NB4 (cell line): ENCODE data around the gene SPTBN4.

Experiments used
- DNase-seq: peaks from one replicate; pipeline ENCODE4 v3.0.0; 2010; ENCODE audit warnings: low read depth
- H3K4me3 ChIP-seq: one replicate; pipeline ENCODE4 v1.5.1; 2011; ENCODE audit warnings: mild to moderate bottlenecking, low read depth, low read length, moderate library complexity
- MYC ChIP-seq: IDR thresholded peaks from 2 replicates; pipeline ENCODE4 v1.6.1; 2011; ENCODE audit warnings: low read depth, low read length
- POLR2A ChIP-seq: IDR thresholded peaks from 2 replicates; pipeline ENCODE4 v1.6.1; 2011; ENCODE audit warnings: mild to moderate bottlenecking; ENCODE audit not compliant: insufficient read length; ENCODE audit errors: extremely low read depth
- TF ChIP-seq, protein P1 (sequence below): IDR thresholded peaks from 2 replicates; pipeline ENCODE4 v1.6.1; 2011; ENCODE audit warnings: low read depth, low read length
- TF ChIP-seq, protein P2 (sequence below): IDR thresholded peaks from one replicate; pipeline ENCODE4 v1.5.1; 2012; ENCODE audit warnings: low read depth, low read length

SPTBN4 gene

DNA sequence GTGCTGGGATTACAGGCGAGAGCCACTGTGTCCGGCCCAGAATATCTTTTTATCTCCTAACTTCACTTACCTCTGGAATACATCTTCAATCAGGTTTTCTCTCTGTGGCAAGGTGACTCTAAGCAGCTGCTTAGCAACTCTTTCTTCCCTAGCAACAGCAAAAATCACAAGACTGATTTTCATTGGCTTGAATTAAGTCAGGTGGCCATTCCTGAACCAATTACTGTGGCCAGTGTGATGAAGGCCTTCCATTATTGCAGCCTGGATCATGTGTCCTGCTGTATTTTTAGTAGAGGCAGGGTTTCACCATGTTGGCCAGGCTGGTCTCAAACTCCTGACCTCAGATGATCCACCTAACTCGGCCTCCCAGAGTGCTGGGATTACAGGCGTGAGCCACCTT is 125.4 kb downstream of the SPTBN4 start:
- H3K4me3 ChIP-seq, result no peak overlapping the region
- peak; percentile 53 for DNase-seq
- TF ChIP-seq, protein P1, sequence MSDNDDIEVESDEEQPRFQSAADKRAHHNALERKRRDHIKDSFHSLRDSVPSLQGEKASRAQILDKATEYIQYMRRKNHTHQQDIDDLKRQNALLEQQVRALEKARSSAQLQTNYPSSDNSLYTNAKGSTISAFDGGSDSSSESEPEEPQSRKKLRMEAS, result no peak
- TF ChIP-seq MYC, result no peak
- TF ChIP-seq, protein P2, sequence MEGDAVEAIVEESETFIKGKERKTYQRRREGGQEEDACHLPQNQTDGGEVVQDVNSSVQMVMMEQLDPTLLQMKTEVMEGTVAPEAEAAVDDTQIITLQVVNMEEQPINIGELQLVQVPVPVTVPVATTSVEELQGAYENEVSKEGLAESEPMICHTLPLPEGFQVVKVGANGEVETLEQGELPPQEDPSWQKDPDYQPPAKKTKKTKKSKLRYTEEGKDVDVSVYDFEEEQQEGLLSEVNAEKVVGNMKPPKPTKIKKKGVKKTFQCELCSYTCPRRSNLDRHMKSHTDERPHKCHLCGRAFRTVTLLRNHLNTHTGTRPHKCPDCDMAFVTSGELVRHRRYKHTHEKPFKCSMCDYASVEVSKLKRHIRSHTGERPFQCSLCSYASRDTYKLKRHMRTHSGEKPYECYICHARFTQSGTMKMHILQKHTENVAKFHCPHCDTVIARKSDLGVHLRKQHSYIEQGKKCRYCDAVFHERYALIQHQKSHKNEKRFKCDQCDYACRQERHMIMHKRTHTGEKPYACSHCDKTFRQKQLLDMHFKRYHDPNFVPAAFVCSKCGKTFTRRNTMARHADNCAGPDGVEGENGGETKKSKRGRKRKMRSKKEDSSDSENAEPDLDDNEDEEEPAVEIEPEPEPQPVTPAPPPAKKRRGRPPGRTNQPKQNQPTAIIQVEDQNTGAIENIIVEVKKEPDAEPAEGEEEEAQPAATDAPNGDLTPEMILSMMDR, result no peak
- TF ChIP-seq POLR2A, result no peak

DNA sequence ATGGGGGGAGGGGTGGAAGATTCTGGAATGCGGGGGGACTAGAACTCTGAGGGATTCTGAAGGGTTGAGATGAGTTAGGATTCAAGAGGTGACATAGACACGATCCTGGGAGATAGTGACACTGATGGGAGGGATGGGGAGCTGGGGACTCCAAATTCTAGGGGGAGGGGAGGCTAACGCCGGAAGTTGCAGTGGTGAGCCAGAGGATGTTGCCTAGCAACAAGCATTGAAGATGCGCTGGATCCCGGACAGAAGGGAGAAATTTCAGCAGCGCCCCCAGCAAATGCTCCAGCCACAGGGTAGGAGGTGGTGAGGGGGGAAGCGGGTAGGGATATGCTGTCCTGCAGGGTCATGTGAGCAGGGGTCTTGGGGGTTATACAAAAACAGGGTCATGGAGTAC is 127.5 kb downstream of the SPTBN4 start:
- DNase-seq, result no peak

DNA sequence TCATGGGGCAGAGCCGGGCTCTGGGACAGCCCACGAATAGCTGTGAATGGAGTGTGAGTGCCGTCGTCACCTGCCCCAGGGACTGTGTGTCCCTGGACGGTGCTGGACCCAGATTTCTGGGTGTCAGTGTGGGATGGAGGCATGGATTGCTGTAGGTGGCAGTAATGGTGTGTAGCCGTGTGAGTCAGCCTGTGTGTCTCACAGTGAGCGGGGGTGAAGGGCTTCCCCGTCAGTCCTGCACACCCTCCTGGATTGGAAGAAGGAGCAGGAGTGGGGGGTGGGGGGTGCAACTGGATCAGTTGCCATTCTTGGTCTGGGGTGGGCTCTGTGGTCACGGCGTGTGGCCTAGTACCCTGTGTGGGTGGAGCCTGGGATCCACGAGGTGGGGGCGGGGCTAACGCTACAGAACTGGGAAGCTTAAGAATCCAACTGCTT is 127.9 kb downstream of the SPTBN4 start:
- TF ChIP-seq MYC (no peak), POLR2A (no peak)
- TF ChIP-seq, protein P1, result no peak
- TF ChIP-seq, protein P2, result no peak
- DNase-seq, result no peak
- H3K4me3 ChIP-seq, result no peak overlapping the region

More for the DNA sequence above, 127.5 kb downstream of the SPTBN4 start:
- TF ChIP-seq POLR2A (no peak), MYC (no peak)
- TF ChIP-seq, protein P2, result no peak
- TF ChIP-seq, protein P1, result no peak
- H3K4me3 ChIP-seq, result no peak overlapping the region

DNA sequence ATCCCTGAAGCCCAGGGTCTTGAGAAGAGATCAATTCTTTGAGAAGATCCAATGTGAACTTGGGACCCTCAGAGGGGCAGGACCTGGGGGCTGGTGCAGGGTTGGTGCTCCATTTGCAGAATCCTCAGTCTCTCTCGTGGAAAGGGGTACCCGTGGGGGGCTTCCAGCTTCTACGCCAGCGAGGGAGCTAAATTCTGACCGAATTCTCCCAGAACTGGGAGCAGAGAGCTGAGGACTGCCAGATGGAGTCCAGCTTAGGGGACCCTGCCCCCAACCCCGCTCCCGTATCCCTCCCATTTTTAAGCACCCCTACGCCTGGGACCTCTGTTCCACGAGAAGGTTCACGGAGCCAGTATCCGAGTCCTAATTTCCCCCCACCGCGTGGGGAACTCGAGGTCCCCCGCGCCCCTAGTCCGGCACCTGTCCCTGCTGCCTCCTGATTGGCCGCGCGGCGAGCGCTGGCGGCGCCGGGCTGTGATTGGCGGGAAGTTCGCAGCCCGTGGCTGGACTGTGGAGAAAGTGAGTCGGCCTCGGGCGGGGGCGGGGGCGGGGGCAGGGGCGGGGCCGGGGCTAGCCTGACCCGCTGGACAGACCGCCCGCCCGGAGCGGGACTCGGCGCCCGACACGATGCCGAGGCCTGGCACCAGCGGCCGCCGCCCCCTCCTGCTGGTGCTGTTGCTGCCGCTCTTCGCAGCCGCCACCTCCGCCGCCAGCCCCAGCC is 130.0 kb downstream of the SPTBN4 start:
- TF ChIP-seq, protein P2, result no peak
- TF ChIP-seq, protein P1, result no peak
- TF ChIP-seq POLR2A, result no peak
- TF ChIP-seq MYC, result no peak
- DNase-seq, result no peak
- H3K4me3 ChIP-seq, result no peak overlapping the region

DNA sequence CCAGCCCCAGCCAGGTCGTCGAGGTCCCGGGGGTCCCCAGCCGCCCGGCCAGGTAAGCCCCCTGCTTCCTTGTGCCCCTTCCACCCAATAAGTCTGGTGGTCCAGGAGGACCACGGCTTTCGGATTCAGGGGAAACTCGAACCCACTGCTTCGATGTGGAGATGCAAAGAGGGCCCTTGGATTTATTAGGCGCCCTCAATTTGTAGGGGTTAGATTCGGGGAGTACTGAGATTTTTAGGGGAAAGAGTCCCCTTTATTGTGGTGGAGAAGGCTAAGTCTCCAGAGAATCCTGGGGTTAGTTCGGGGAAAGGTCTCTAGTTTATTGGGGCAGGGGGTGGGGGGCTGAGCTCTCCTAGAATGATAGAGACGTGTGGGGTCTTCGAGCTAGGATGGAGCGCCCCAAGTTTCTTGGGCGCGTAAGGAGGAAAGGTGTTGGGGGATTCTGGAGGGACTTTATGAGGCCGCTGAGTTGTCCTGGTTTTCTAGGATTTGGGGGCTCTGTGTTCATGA is 130.6 kb downstream of the SPTBN4 start:
- no peak for DNase-seq
- no peak overlapping the region for H3K4me3 ChIP-seq
- TF ChIP-seq POLR2A, result no peak
- TF ChIP-seq, protein P1, result no peak
- no peak for TF ChIP-seq MYC
- TF ChIP-seq, protein P2, result no peak
